K562 (cell line): ENCODE results near the gene ZC3H18. TPM values are rescaled to one million over a fixed set of nuclear protein-coding genes. Genes with fewer than 3 reads are reported as not detected.

Source experiments
- CREM ChIP-seq: IDR thresholded peaks from 2 replicates; pipeline ENCODE4 v1.6.1; 2014; ENCODE audit warnings: antibody characterized with exemption, low read depth
- ETV1 ChIP-seq: fragments of 450-650 bp; conservative IDR thresholded peaks from 2 replicates; pipeline ENCODE4 v1.6.1; 2016; ENCODE audit warnings: missing genetic modification characterization, control low read depth, low read depth, missing compliant biosample characterization
- MCM7 ChIP-seq, 2 experiments: fragments of 450-650 bp; IDR thresholded peaks; 2 replicates each; pipeline ENCODE4 v1.6.1; 2016 to 2018
- MIER1 ChIP-seq: fragments of 450-650 bp; IDR thresholded peaks from 2 replicates; pipeline ENCODE4 v1.6.1; 2016; ENCODE audit warnings: antibody characterized with exemption, mild to moderate bottlenecking, low read depth
- NCOA1 ChIP-seq: fragments of 450-650 bp; IDR thresholded peaks from 2 replicates; pipeline ENCODE4 v1.6.1; 2016; ENCODE audit warnings: low read depth
- POLR2AphosphoS2 ChIP-seq: IDR thresholded peaks from 2 replicates; pipeline ENCODE4 v1.6.1; 2012; ENCODE audit warnings: low read length, improper control_type of control experiment
- RAD51 ChIP-seq: fragments of 450-650 bp; IDR thresholded peaks from 2 replicates; pipeline ENCODE4 v1.7.1; 2016; ENCODE audit warnings: low read depth, mild to moderate bottlenecking, borderline replicate concordance
- SETDB1 ChIP-seq: IDR thresholded peaks from one replicate; pipeline ENCODE4 v1.6.1; 2012; ENCODE audit warnings: low read length, control low read depth, inconsistent platforms
- TOE1 ChIP-seq, 2 experiments: fragments of 450-650 bp in 1 of 2; sonication (generic) in 1 of 2; formaldehyde crosslinking in 1 of 2; IDR thresholded peaks; 2 replicates each; pipeline versions ENCODE4 v1.7.1 to v1.8.0; 2016 to 2022; ENCODE audit warnings: borderline replicate concordance in 2 of 2, mild to moderate bottlenecking in 2 of 2, antibody characterized with exemption in 1 of 2, inconsistent platforms in 1 of 2, low read depth in 1 of 2, missing genetic modification reagents in 1 of 2, moderate library complexity in 1 of 2
- ZNF551 ChIP-seq: fragments of 250-450 bp; sonication (Bioruptor Pico); IDR thresholded peaks from 2 replicates; pipeline ENCODE4 v1.5.0; 2021; ENCODE audit warnings: mild to moderate bottlenecking, moderate library complexity
- polyA plus RNA-seq, 8 experiments: library from polyadenylated mRNA; depleted of rRNA in 4 of 8; stranded (reverse) in 5 of 8; unstranded in 3 of 8; fragments of >200 nt; fragmentation: Nextera tagmentation in 2 of 8; fragmentation: Illumina TruSeq in 1 of 8; extraction: Ambion mirVana in 2 of 8; extraction: Trizol in 1 of 8; gene quantifications; 2 replicates each; pipeline versions ENCODE4 v1.2.1 to v1.2.3, GENCODE V29; 2011 to 2014; ENCODE audit warnings: inconsistent platforms in 1 of 8, missing spikeins in 1 of 8
- total RNA-seq, 7 experiments: library from RNA; depleted of rRNA in 6 of 7; stranded (reverse); fragments of >200 nt in 6 of 7; fragmentation: Illumina TruSeq in 2 of 7; extraction: Trizol in 2 of 7; gene quantifications; 2 replicates each; pipeline versions ENCODE4 v1.2.1 to v1.2.3, GENCODE V29; 2011 to 2021; ENCODE audit warnings: low replicate concordance in 1 of 7
- TF ChIP-seq, protein P1 (sequence below), 2 experiments: fragments of 450-650 bp in 1 of 2; sonication (generic) in 1 of 2; formaldehyde crosslinking in 1 of 2; IDR thresholded peaks; 2 replicates each; pipeline versions ENCODE4 v1.7.1 to v1.9.0; 2016 to 2022; ENCODE audit warnings: inconsistent platforms in 1 of 2, mild to moderate bottlenecking in 1 of 2, missing genetic modification reagents in 1 of 2
- TF ChIP-seq, protein P2 (sequence below): IDR thresholded peaks from 2 replicates; pipeline ENCODE4 v1.6.1; 2014; ENCODE audit warnings: antibody characterized with exemption
- TF ChIP-seq, protein P3 (sequence below): sonication (generic); formaldehyde crosslinking; IDR thresholded peaks from 2 replicates; pipeline ENCODE4 v1.8.0; 2023; ENCODE audit warnings: mild to moderate bottlenecking, missing genetic modification reagents
- TF ChIP-seq, protein P4 (sequence below): sonication (generic); formaldehyde crosslinking; IDR thresholded peaks from 2 replicates; pipeline ENCODE4 v1.8.0; 2022; ENCODE audit warnings: missing genetic modification reagents, mild to moderate bottlenecking, moderate library complexity, borderline replicate concordance

Gene ZC3H18
- total and polyA plus RNA-seq, 9 of the 15 experiments (the other 6 are each of a cell fraction or from before 2014, with no cell fraction given), result 1.7 to 88.7 (median 26.9) TPM

DNA sequence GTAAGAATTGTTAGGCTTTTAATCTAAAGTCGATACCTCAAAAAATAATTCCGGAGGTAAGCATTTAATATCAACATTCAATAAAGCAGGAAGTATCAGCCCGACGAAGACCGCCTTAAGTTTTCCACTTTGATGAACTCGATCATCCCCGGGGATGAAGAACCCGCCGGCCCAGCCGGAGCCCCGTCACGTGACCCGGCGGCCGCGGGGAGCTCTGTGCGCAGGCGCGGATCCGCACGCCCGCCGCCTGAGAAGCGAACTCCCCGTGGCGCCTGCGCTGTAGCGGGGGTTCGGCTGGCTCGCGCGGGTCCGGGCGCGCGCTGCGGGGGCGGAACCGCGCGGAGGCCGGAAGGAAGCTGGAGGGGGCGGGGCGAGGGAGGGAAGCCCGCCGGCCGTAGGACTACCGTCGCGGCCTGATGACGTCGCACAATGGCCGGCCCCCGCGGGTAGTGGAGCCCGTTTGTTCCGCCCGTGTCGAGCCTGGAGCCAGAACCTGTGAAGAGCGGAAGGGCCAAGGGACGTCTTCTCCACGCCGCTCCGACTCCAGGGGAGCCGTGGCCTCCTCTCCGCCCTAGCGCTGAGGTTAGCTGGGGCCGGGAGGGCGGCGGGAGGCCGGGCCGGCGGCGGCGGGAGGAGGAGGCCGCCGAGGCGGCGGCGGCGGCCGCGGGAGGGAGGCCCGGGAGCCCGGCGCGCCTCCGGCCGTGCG is at the start of gene ZC3H18 (continued):
- TF ChIP-seq, protein P1, sequence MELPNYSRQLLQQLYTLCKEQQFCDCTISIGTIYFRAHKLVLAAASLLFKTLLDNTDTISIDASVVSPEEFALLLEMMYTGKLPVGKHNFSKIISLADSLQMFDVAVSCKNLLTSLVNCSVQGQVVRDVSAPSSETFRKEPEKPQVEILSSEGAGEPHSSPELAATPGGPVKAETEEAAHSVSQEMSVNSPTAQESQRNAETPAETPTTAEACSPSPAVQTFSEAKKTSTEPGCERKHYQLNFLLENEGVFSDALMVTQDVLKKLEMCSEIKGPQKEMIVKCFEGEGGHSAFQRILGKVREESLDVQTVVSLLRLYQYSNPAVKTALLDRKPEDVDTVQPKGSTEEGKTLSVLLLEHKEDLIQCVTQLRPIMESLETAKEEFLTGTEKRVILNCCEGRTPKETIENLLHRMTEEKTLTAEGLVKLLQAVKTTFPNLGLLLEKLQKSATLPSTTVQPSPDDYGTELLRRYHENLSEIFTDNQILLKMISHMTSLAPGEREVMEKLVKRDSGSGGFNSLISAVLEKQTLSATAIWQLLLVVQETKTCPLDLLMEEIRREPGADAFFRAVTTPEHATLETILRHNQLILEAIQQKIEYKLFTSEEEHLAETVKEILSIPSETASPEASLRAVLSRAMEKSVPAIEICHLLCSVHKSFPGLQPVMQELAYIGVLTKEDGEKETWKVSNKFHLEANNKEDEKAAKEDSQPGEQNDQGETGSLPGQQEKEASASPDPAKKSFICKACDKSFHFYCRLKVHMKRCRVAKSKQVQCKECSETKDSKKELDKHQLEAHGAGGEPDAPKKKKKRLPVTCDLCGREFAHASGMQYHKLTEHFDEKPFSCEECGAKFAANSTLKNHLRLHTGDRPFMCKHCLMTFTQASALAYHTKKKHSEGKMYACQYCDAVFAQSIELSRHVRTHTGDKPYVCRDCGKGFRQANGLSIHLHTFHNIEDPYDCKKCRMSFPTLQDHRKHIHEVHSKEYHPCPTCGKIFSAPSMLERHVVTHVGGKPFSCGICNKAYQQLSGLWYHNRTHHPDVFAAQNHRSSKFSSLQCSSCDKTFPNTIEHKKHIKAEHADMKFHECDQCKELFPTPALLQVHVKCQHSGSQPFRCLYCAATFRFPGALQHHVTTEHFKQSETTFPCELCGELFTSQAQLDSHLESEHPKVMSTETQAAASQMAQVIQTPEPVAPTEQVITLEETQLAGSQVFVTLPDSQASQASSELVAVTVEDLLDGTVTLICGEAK (IDR thresholded peaks at IDR 0.05), result peak; percentile 90
- TF ChIP-seq, protein P1 (CRISPR knock-in tag; IDR thresholded peaks at IDR 0.05), result no peak
- peak; percentile 99 for TF ChIP-seq TOE1 (IDR thresholded peaks at IDR 0.05; ENCODE audit: borderline replicate concordance)
- no peak for TF ChIP-seq TOE1 (CRISPR knock-in tag; IDR thresholded peaks at IDR 0.05; ENCODE audit: borderline replicate concordance, low read depth)
- TF ChIP-seq NCOA1, result no peak
- TF ChIP-seq, protein P2, sequence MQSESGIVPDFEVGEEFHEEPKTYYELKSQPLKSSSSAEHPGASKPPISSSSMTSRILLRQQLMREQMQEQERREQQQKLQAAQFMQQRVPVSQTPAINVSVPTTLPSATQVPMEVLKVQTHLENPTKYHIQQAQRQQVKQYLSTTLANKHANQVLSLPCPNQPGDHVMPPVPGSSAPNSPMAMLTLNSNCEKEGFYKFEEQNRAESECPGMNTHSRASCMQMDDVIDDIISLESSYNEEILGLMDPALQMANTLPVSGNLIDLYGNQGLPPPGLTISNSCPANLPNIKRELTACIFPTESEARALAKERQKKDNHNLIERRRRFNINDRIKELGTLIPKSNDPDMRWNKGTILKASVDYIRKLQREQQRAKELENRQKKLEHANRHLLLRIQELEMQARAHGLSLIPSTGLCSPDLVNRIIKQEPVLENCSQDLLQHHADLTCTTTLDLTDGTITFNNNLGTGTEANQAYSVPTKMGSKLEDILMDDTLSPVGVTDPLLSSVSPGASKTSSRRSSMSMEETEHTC, result peak; percentile 71
- TF ChIP-seq ZNF551, result no peak
- TF ChIP-seq, protein P3, sequence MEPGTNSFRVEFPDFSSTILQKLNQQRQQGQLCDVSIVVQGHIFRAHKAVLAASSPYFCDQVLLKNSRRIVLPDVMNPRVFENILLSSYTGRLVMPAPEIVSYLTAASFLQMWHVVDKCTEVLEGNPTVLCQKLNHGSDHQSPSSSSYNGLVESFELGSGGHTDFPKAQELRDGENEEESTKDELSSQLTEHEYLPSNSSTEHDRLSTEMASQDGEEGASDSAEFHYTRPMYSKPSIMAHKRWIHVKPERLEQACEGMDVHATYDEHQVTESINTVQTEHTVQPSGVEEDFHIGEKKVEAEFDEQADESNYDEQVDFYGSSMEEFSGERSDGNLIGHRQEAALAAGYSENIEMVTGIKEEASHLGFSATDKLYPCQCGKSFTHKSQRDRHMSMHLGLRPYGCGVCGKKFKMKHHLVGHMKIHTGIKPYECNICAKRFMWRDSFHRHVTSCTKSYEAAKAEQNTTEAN (CRISPR knock-in tag), result no peak
- peak; percentile 86 for TF ChIP-seq ETV1 (tag)
- peak; percentile 99 for TF ChIP-seq RAD51
- TF ChIP-seq MCM7 (IDR thresholded peaks at IDR 0.05), result no peak
- TF ChIP-seq CREM, result peak; percentile 100
- TF ChIP-seq, protein P4, sequence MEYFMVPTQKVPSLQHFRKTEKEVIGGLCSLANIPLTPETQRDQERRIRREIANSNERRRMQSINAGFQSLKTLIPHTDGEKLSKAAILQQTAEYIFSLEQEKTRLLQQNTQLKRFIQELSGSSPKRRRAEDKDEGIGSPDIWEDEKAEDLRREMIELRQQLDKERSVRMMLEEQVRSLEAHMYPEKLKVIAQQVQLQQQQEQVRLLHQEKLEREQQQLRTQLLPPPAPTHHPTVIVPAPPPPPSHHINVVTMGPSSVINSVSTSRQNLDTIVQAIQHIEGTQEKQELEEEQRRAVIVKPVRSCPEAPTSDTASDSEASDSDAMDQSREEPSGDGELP (CRISPR knock-in tag), result peak; percentile 80
- TF ChIP-seq MIER1, result no peak
- peak; percentile 75 for TF ChIP-seq SETDB1
- TF ChIP-seq POLR2AphosphoS2, result no peak
